Upper lobe of left lung (tissue), 6 donors: ENCODE results near the gene CISD1. TPM values are rescaled to one million over a fixed set of nuclear protein-coding genes. Genes with fewer than 3 reads are reported as not detected.

Source experiments
- ATAC-seq, 2 donors: fragments of 200-7000 bp; cut with Tn5 transposase; one replicate each; pipeline ENCODE4 v1.9.1; 2022; ENCODE audit warnings: mild to moderate bottlenecking in 2 of 2, moderate library complexity in 2 of 2; ENCODE audit not compliant: low FRiP score in 2 of 2
- DNase-seq, 2 donors: peaks; one replicate each; pipeline ENCODE4 v3.0.0-alpha.2; 2019 to 2020
- H3K27ac ChIP-seq, 4 donors: fragments of 200-600 bp; sonication (generic); one replicate each; pipeline ENCODE4 v1.5.1; 2016 to 2019
- H3K27me3 ChIP-seq, 4 donors: fragments of 200-600 bp; sonication (generic); one replicate each; pipeline ENCODE4 v1.5.1; 2017 to 2019
- H3K36me3 ChIP-seq, 4 donors: fragments of 200-600 bp; sonication (generic); one replicate each; pipeline ENCODE4 v1.5.1; 2016 to 2019
- H3K4me1 ChIP-seq, 4 donors: fragments of 200-600 bp; sonication (generic); one replicate each; pipeline ENCODE4 v1.5.1; 2018 to 2019
- H3K4me3 ChIP-seq, 4 donors: fragments of 200-600 bp; sonication (generic); one replicate each; pipeline ENCODE4 v1.5.1; 2017 to 2019; ENCODE audit warnings: mild to moderate bottlenecking in 2 of 4, moderate library complexity in 1 of 4
- H3K9me3 ChIP-seq, 4 donors: fragments of 200-600 bp; sonication (generic); one replicate each; pipeline ENCODE4 v1.5.1; 2018 to 2019
- CTCF ChIP-seq, 6 experiments: fragments of 450-650 bp in 4 of 6; fragments of 200-600 bp in 2 of 6; sonication (generic) in 2 of 6; IDR thresholded peaks; one replicate each; pipeline ENCODE4 v1.5.1; 2016 to 2019; ENCODE audit warnings: antibody characterized with exemption in 6 of 6
- EP300 ChIP-seq, 4 donors: sonication (generic); formaldehyde crosslinking; IDR thresholded peaks; one replicate each; pipeline ENCODE4 v1.5.1; 2017; ENCODE audit warnings: antibody characterized with exemption in 4 of 4, control low read depth in 2 of 4
- POLR2A ChIP-seq, 4 donors: fragments of 450-650 bp; IDR thresholded peaks; one replicate each; pipeline ENCODE4 v1.5.1; 2016 to 2017; ENCODE audit warnings: antibody characterized with exemption in 4 of 4, mild to moderate bottlenecking in 2 of 4
- POLR2AphosphoS5 ChIP-seq, 2 donors: sonication (generic); formaldehyde crosslinking; IDR thresholded peaks; one replicate each; pipeline ENCODE4 v1.5.1; 2017; ENCODE audit warnings: antibody characterized with exemption in 2 of 2
- WGBS, 2 donors: methylation state at CpG; one replicate each; pipeline ENCODE4 v1.1.5; 2017 to 2018; 5-methylcytosine and 5-hydroxymethylcytosine counted together
- total RNA-seq, 6 donors: library from RNA; depleted of rRNA in 4 of 6; stranded (reverse); fragments of >200 nt in 4 of 6; gene quantifications; one replicate each; pipeline versions ENCODE4 v1.1.0 to v1.2.1, GENCODE V29; 2016 to 2021
- donor health status: DM: no; HTN: no; CAD: no; lungs with moderate emphysema.
- donor health status: DM: no; HTN: yes; CAD: no; lungs with severe emphysema.

The CISD1 gene
- total RNA-seq, 6 donors from 2014 or later = 6.3 to 19.4 (median 13.8) TPM

GRCh38 chr10:58291538-58292174 is 22.7 kb downstream of the CISD1 start:
- WGBS, 2 donors = 63 to 70% methylated on average over 5 of the region's 5 CpGs
- ATAC-seq = peak; percentile 70 to 86
- DNase-seq = peak in 1 of 2 donors; percentile 30

GRCh38 chr10:58293989-58294388 is 25.0 kb downstream of the CISD1 start:
- Histone ChIP-seq H3K36me3 (no peaks in the 10 kb centered on the region), H3K9me3 (no peaks in the 10 kb centered on the region), H3K27ac (no peak overlapping the region), H3K27me3 (no peaks in the 10 kb centered on the region), H3K4me1 (no peaks in the 10 kb centered on the region), H3K4me3 (no peak overlapping the region)
- 76 to 84% methylated on average over 5 of the region's 5 CpGs for WGBS, 2 donors
- no peak for TF ChIP-seq EP300 (IDR thresholded peaks at IDR 0.05)
- no peak for TF ChIP-seq POLR2A (IDR thresholded peaks at IDR 0.05)
- no peak for TF ChIP-seq POLR2AphosphoS5 (IDR thresholded peaks at IDR 0.05)
- TF ChIP-seq CTCF (IDR thresholded peaks at IDR 0.05) = no peak
- no peak for ATAC-seq
- no peak for DNase-seq

More at GRCh38 chr10:58291538-58292174, 22.7 kb downstream of the CISD1 start:
- Histone ChIP-seq H3K36me3 (no peaks in the 10 kb centered on the region), H3K9me3 (no peaks in the 10 kb centered on the region), H3K27ac (no peak overlapping the region), H3K4me3 (no peak overlapping the region), H3K4me1 (no peaks in the 10 kb centered on the region), H3K27me3 (no peaks in the 10 kb centered on the region)
- TF ChIP-seq EP300 (IDR thresholded peaks at IDR 0.05) (no peak), POLR2A (IDR thresholded peaks at IDR 0.05) (no peak), POLR2AphosphoS5 (IDR thresholded peaks at IDR 0.05) (no peak), CTCF (IDR thresholded peaks at IDR 0.05) (peak; percentile 20 to 81 (median 77))

GRCh38 chr10:58299580-58299979 is 30.6 kb downstream of the CISD1 start:
- no peak for TF ChIP-seq POLR2A (IDR thresholded peaks at IDR 0.05)
- TF ChIP-seq POLR2AphosphoS5 (IDR thresholded peaks at IDR 0.05) = no peak
- peak; percentile 55 to 77 (median 70) for TF ChIP-seq CTCF (IDR thresholded peaks at IDR 0.05)
- 16 to 17% methylated on average over 4 of the region's 4 CpGs for WGBS, 2 donors
- H3K4me3 ChIP-seq = no peak overlapping the region
- H3K27ac ChIP-seq = no peak overlapping the region
- H3K36me3 ChIP-seq = no peaks in the 10 kb centered on the region
- H3K27me3 ChIP-seq = no peaks in the 10 kb centered on the region
- peak in 1 of 2 donors; percentile 61 for DNase-seq
- ATAC-seq = peak; percentile 77 to 88
- no peaks in the 10 kb centered on the region for H3K4me1 ChIP-seq
- no peaks in the 10 kb centered on the region for H3K9me3 ChIP-seq

GRCh38 chr10:58300676-58301075 is 31.7 kb downstream of the CISD1 start:
- Histone ChIP-seq H3K27ac (no peak overlapping the region), H3K27me3 (no peaks in the 10 kb centered on the region), H3K4me1 (no peaks in the 10 kb centered on the region), H3K36me3 (no peaks in the 10 kb centered on the region), H3K9me3 (no peaks in the 10 kb centered on the region), H3K4me3 (no peak overlapping the region)
- TF ChIP-seq EP300 (IDR thresholded peaks at IDR 0.05) (no peak), POLR2A (IDR thresholded peaks at IDR 0.05) (no peak), POLR2AphosphoS5 (IDR thresholded peaks at IDR 0.05) (no peak), CTCF (IDR thresholded peaks at IDR 0.05) (no peak)
- no peak for DNase-seq
- ATAC-seq = no peak

- DNase-seq = no peak
- Histone ChIP-seq H3K36me3 (no peaks in the 10 kb centered on the region), H3K4me3 (no peak overlapping the region), H3K4me1 (no peaks in the 10 kb centered on the region), H3K27me3 (no peaks in the 10 kb centered on the region), H3K27ac (no peak overlapping the region), H3K9me3 (no peaks in the 10 kb centered on the region)
- ATAC-seq = no peak
- 53 to 58% methylated on average over 2 of the region's 2 CpGs for WGBS, 2 donors
- TF ChIP-seq POLR2A (IDR thresholded peaks at IDR 0.05) (no peak), POLR2AphosphoS5 (IDR thresholded peaks at IDR 0.05) (no peak), CTCF (IDR thresholded peaks at IDR 0.05) (no peak), EP300 (IDR thresholded peaks at IDR 0.05) (no peak)
Measured at GRCh38 chr10:58302254-58302653, 33.3 kb downstream of the CISD1 start.
